Gastroesophageal sphincter (tissue), 4 donors: Measurements from ENCODE around the gene AGO3. TPM values are rescaled to one million over a fixed set of nuclear protein-coding genes. Genes with fewer than 3 reads are reported as not detected.

Experiments used
- ATAC-seq: fragments of 150-250 bp; one replicate; pipeline ENCODE4 v1.9.1; 2016; ENCODE audit warnings: mild to moderate bottlenecking, moderate library complexity
- H3K27ac ChIP-seq, 4 donors: fragments of 200-600 bp; sonication (generic) in 3 of 4; 1 replicate in 3 of 4; 2 replicates in 1 of 4; pipeline ENCODE4 v1.5.1; 2016 to 2019
- H3K27me3 ChIP-seq: fragments of 200-600 bp; sonication (generic); one replicate; pipeline ENCODE4 v1.5.1; 2019
- H3K36me3 ChIP-seq, 2 donors: fragments of 200-600 bp; sonication (generic); one replicate each; pipeline ENCODE4 v1.5.1; 2019; ENCODE audit warnings: control low read depth in 1 of 2
- H3K4me1 ChIP-seq, 3 donors: fragments of 200-600 bp; sonication (generic); 1 replicate in 2 of 3; 2 replicates in 1 of 3; pipeline ENCODE4 v1.5.1; 2016 to 2019; ENCODE audit warnings: control low read depth in 2 of 3
- H3K4me3 ChIP-seq, 2 donors: fragments of 200-600 bp; sonication (generic); one replicate each; pipeline ENCODE4 v1.5.1; 2019; ENCODE audit warnings: mild to moderate bottlenecking in 1 of 2, moderate library complexity in 1 of 2
- H3K9me3 ChIP-seq, 3 donors: fragments of 200-600 bp; sonication (generic); one replicate each; pipeline ENCODE4 v1.5.1; 2017 to 2019; ENCODE audit warnings: control low read depth in 2 of 3
- CTCF ChIP-seq, 4 experiments: fragments of 200-600 bp in 2 of 4; fragments of 450-650 bp in 2 of 4; sonication (generic) in 1 of 4; IDR thresholded peaks; one replicate each; pipeline ENCODE4 v1.5.1; 2017 to 2019; ENCODE audit warnings: antibody characterized with exemption in 4 of 4, mild to moderate bottlenecking in 2 of 4, moderate library complexity in 2 of 4
- EP300 ChIP-seq: sonication (generic); formaldehyde crosslinking; IDR thresholded peaks from one replicate; pipeline ENCODE4 v1.6.1; 2017; ENCODE audit warnings: antibody characterized with exemption, mild to moderate bottlenecking
- POLR2A ChIP-seq, 2 donors: fragments of 450-650 bp; IDR thresholded peaks; one replicate each; pipeline ENCODE4 v1.6.1; 2017; ENCODE audit warnings: antibody characterized with exemption in 2 of 2, mild to moderate bottlenecking in 2 of 2, moderate library complexity in 1 of 2
- POLR2AphosphoS5 ChIP-seq: sonication (generic); formaldehyde crosslinking; IDR thresholded peaks from one replicate; pipeline ENCODE4 v1.6.1; 2017; ENCODE audit warnings: antibody characterized with exemption
- WGBS, 2 donors: methylation state at CpG; one replicate each; pipeline ENCODE4 v1.1.5; 2018; ENCODE audit warnings: low coverage in 1 of 2; 5-methylcytosine and 5-hydroxymethylcytosine counted together
- total RNA-seq, 4 donors: library from RNA; depleted of rRNA; stranded (reverse); fragments of >200 nt; gene quantifications; one replicate each; pipeline ENCODE4 v1.1.0, GENCODE V29; 2016

The AGO3 gene
- total RNA-seq, 4 donors from 2014 or later = 33.9 to 36.9 (median 34.2) TPM

GRCh38 chr1:36088265-36088576, 157.3 kb downstream of the AGO3 start:
- peaks cover 29% of the 10 kb centered on the region for H3K27me3 ChIP-seq
- peaks cover 0 to 27% of the 10 kb centered on the region in 2 donors for H3K36me3 ChIP-seq
- peak overlapping the region; percentile 65 to 87 for H3K4me3 ChIP-seq
- TF ChIP-seq POLR2A (IDR thresholded peaks at IDR 0.05) = no peak
- no peak for TF ChIP-seq EP300
- no peak for TF ChIP-seq POLR2AphosphoS5
- no peak for TF ChIP-seq CTCF (IDR thresholded peaks at IDR 0.05)
- H3K4me1 ChIP-seq = peaks cover 0 to 65% (median 23%) of the 10 kb centered on the region in 3 donors
- 80% methylated on average over 1 of the region's 8 CpGs; no CpG with 5 or more reads in 1 of the 2 donors for WGBS, 2 donors
- no peak for ATAC-seq
- peak overlapping the region in 3 of 4 donors; percentile 88 to 93 (median 92) for H3K27ac ChIP-seq
- H3K9me3 ChIP-seq = no peaks in the 10 kb centered on the region

- ATAC-seq = peak; percentile 94
- peak; percentile 95 for TF ChIP-seq POLR2AphosphoS5
- peak in 3 of 4 experiments; percentile 98 to 100 (median 99) for TF ChIP-seq CTCF (IDR thresholded peaks at IDR 0.05)
- TF ChIP-seq EP300 = no peak
- TF ChIP-seq POLR2A (IDR thresholded peaks at IDR 0.05) = peak; percentile 94 to 95
- H3K9me3 ChIP-seq = no peaks in the 10 kb centered on the region
- H3K36me3 ChIP-seq = peaks cover 0 to 33% of the 10 kb centered on the region in 2 donors
- peaks cover 27% of the 10 kb centered on the region for H3K27me3 ChIP-seq
- no CpG with 5 or more reads among the region's 84 CpGs for WGBS, 2 donors
- H3K4me1 ChIP-seq = peaks cover 0 to 68% (median 22%) of the 10 kb centered on the region in 3 donors
- peak within 1 kb of the TSS; percentile 60 to 93 (median 90) for H3K27ac ChIP-seq
- peak within 1 kb of the TSS; percentile 65 to 87 for H3K4me3 ChIP-seq
Observed at GRCh38 chr1:36088577-36089392, 157.9 kb downstream of the AGO3 start, which contains the start of gene ADPRS. ADPRS (plus strand) TSS chr1:36088892; CDS start chr1:36088905, 13 bp downstream.

- H3K9me3 ChIP-seq = no peaks in the 10 kb centered on the region
- H3K4me3 ChIP-seq = peak overlapping the region; percentile 65 to 87
- H3K27ac ChIP-seq = peak overlapping the region; percentile 60 to 93 (median 90)
- TF ChIP-seq CTCF (IDR thresholded peaks at IDR 0.05) (no peak), POLR2AphosphoS5 (no peak), EP300 (no peak), POLR2A (IDR thresholded peaks at IDR 0.05) (no peak)
- WGBS, 2 donors = 4 to 6% methylated on average over 22 to 23 of the region's 32 CpGs
- peaks cover 0 to 68% (median 15%) of the 10 kb centered on the region in 3 donors for H3K4me1 ChIP-seq
- H3K36me3 ChIP-seq = peaks cover 0 to 40% of the 10 kb centered on the region in 2 donors
- peaks cover 20% of the 10 kb centered on the region for H3K27me3 ChIP-seq
- ATAC-seq = no peak
Observed at GRCh38 chr1:36089393-36090121, 158.7 kb downstream of the AGO3 start.

- H3K9me3 ChIP-seq = no peaks in the 10 kb centered on the region
- H3K27me3 ChIP-seq = peaks cover 9% of the 10 kb centered on the region
- H3K4me3 ChIP-seq = no peak overlapping the region
- no peak for TF ChIP-seq EP300
- no peak for TF ChIP-seq CTCF (IDR thresholded peaks at IDR 0.05)
- ATAC-seq = no peak
- H3K36me3 ChIP-seq = peaks cover 0 to 56% of the 10 kb centered on the region in 2 donors
- WGBS, 2 donors = 77% methylated on average over 3 of the region's 4 CpGs; no CpG with 5 or more reads in 1 of the 2 donors
- H3K27ac ChIP-seq = no peak overlapping the region
- H3K4me1 ChIP-seq = peaks cover 0 to 69% (median 15%) of the 10 kb centered on the region in 3 donors
Observed at GRCh38 chr1:36091141-36091540, 160.2 kb downstream of the AGO3 start.
